Suppressor macrophage (primary cell): ENCODE results near the gene NIPA2.

Experiments used
- DNase-seq, 4 experiments: peaks; one replicate each; pipeline ENCODE4 v3.0.0-alpha.2; 2020 to 2022

NIPA2 gene

DNA sequence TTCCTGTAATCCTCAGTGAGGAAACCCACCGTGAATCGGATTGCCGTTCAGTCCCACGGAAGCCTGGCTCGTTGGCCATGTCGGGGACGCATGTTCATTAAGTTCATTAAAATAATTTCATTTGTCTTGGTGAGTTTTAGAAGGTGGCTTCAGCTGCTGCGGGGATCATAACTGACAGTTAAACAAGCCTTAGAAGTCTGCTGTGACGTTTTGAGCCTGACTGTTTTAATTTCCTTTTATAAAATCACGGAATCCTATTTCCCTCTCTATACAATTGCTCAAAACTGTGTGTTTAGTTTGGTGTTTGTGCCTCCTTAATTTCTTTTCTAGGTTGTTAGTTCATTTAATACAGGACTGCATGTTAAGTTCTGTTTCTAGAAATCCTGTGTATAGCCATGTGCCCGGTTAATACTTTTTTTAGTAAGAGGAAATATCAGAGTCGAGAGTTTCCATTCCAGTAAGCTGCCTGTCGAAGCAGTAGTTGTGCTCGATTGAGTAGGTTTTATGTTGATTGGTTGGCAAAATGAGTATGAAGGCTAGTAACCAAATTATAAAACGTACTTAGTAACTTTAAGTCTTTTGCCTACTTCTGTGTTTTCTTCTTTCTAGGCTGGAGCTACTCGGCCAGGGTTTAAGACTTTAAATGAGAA, 705 bp downstream of the NIPA2 start:
- peak; percentile 9 to 56 (median 32) for DNase-seq

DNA sequence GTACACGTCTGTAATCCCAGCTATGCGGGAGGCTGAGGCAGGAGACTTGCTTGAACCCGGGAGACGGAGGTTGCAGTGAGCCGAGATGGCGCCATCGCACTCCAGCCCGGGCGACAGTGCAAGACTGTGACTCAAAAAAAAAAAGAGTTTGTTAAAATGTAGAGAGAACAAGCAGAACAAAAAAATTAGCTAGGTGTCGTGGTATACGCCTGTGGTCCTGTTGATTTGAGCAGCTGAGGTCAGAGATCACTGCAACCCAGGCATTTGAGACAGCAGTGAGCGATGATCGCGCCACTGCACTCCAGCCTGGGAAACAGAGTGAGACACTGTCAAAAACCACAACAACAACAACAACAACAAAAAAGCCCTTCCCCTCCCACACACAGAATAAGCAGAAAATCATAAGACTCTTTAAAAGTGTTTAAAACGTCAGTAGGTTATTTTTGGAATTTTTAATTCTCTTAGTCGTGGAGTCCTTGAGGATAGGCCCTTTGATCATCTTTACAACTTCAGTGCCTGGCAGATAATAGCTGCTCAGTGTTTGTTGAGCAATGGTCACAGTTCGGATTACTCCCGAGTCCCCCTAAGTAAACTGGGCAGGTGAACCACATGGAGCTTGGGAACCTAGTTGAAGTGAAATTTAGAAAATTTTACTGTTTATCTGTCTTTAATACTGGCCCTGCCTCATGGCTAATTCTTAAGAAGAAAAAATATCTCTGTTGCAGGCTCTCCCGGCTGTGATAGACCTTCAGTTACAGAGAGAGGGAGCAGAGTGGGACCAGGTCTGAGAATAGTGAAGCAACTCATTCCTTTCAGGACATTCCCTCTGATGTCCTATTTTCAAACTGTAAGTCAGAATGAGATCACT, 6.2 kb downstream of the NIPA2 start:
- no peak for DNase-seq

DNA sequence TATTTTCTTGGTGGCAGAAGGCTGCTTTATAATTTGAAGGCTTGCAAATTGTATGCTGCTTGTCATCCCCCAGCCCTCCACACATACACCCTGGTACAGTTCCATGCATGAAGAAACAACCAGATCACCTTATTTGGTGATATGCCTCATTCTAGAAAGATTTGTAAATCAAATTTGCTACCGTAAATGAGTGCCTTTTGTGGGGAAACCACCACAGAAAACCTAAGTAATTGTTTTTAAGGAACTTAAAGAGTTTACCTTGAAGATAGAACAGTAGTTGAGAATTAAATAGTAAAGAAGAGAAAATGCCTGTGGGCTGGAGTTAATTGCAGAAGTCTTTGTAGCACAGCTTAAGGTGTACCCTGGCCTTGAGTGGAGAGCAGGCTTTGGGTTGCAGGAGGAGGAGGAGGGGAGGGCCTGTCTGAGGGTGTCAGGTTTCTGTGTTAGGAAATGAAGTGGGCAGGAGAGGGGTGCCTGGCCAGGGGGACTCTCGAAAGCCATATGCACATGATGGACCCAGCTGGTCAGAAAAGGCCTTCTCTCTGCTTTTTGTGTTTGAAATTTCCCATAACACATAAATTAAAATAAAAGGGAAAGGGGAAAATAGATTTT, 6.9 kb downstream of the NIPA2 start:
- DNase-seq = no peak

DNA sequence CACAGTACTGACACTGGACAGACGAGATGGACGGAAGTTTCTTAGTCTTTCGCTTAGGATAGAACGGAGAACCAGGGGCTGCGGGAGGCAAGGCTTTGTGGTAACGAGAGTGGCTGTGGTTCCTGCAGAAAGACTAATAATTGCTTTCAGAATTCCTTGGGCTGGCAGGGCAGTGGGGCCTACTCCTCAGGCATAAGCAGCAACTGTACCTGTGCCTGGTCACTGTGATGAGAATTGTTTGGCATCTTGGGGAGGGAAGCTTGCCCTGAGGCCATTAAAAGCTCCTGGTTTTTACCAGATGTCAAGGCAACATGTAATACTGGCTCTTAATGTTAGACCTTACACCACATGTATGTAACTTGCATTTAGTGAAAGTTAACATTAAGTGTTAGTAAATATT, 7.6 kb downstream of the NIPA2 start:
- no peak for DNase-seq

DNA sequence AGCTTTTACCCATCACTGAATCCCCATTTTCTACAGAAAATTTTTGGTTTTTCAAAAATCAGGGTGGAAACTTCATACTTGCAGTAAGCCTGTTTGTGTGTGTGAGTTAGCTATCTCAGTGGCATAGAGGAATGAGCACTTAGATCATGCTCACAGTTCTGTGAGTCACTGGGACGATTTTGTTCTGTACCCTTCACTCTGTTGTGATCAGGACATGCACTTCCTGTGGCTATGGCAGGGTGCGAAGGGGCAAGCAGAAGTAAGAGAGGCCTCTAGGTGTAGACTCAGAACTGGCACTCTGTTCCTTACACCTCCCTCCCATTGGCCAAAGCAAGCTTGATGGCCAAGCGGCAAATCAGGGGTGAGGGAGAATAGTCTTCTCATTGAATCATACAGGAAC, 11.6 kb downstream of the NIPA2 start:
- DNase-seq = peak; percentile 51 to 64 (median 58)

DNA sequence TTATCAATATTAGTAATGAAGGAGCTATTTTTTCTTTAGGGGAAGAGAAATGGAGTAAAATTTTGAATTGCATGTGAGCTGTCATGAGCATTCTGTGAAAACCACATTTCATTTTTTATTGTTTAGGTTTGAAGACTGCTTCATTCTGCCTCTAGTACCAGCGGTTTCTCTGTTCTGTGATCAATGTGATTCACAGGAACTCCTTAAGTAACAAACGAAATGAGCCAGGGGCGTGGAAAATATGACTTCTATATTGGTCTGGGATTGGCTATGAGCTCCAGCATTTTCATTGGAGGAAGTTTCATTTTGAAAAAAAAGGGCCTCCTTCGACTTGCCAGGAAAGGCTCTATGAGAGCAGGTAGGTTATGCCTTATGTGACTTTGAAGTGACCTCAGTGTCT, 13.0 kb downstream of the NIPA2 start:
- no peak for DNase-seq

DNA sequence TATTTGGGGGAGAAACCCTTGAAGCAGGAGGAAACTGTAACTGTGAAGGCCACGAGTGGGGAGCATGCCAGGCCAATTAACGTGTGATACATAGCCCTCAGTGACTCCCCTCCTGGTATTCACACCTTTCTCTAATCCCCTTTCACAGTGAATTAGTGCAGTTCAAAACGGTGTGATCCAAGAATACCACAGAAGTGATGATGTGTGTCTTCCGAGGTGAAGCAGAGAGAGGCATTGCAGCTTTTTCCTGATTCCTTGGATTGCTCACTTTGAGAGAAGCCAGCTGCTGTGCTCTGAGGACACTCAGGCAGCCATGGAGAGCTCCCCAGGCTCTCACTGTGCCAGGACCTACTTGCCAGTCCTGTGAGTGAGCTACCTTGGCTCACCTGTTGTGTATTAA, 17.3 kb downstream of the NIPA2 start:
- DNase-seq = no peak

DNA sequence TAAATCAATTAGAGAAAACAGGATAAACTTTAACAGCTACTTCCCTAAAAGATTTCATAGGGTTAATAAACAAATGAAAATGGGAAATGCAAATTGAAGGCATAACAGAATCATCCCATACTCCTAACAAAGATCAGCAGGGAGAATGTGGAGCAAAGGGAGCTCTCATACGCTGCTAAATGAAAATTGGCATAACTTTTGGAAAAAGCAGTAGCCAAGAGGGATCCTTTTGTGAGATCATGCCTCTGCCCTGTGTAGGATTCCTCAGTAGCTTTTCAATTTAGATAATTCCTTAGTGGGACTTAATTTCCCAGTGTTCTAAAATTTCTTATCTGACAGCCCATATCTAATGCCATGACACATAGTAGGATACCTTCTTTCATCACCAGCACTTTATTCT, 18.2 kb downstream of the NIPA2 start:
- no peak for DNase-seq

DNA sequence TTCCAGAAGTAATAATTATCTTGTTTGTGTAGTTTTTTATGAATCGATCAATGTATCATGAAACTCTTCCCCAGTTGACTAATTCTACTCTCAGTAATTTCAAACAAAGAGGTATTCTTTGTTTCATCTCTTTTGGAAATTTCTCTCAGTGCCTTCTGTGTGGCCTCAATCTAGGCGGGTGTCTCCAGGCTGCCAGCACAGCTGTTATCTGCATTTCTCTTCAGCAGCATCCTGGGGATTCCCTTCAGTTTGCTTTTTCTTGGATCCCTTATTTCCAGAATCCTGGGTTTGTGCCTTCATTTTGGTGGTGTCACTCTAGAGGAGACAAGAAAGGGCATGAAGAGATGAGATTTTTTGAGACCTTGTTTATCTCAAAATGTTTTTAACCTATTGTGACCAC, 22.7 kb downstream of the NIPA2 start:
- no peak for DNase-seq

DNA sequence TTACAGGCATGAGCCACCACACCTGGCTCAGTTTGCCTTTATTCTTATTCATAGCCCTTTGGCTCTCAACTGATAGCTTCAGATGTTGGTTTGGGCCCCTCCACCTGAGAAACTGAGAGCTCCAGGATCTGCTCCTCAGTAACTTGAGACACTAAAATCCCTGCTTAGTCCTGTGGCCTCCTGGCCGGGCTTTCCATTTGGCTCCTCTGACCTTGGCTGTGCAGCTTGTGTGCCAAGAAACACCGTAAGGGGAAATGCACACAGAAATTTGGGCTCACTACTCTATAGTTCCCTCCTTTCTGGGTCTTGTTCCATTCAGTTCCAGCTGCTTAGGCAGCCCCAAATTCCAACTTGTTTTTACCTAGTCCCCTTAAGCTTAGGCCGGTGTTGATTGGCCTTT, 24.9 kb downstream of the NIPA2 start:
- DNase-seq = no peak

DNA sequence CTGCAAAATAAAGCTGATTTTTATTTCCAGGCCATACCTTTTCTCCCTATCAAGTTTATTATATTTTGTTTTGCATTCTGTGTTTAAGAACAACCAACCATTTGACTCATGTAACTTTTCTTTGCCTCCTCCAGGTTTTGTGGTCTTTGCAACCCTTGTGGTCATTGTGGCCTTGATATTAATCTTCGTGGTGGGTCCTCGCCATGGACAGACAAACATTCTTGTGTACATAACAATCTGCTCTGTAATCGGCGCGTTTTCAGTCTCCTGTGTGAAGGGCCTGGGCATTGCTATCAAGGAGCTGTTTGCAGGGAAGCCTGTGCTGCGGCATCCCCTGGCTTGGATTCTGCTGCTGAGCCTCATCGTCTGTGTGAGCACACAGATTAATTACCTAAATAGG, 27.6 kb downstream of the NIPA2 start:
- DNase-seq = no peak

DNA sequence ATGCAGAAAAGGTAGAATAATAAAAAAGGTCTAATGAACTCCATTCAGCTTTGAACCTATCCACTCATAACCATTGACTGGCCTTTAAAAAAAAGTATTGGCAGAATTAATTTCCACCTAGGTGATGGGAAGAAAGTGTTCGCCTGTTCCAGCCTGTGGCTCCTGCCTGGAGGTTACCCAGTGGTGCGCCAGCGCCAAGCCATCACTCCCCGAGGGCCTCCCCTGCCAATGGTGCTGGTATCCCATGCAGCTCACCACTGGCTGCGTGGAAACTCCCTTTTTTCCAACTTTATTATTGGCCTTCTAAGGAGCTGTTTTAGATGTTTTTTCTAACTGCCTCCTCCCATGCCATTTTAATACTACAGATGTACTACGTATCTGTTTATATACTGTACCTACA, 29.4 kb downstream of the NIPA2 start:
- no peak for DNase-seq

DNA sequence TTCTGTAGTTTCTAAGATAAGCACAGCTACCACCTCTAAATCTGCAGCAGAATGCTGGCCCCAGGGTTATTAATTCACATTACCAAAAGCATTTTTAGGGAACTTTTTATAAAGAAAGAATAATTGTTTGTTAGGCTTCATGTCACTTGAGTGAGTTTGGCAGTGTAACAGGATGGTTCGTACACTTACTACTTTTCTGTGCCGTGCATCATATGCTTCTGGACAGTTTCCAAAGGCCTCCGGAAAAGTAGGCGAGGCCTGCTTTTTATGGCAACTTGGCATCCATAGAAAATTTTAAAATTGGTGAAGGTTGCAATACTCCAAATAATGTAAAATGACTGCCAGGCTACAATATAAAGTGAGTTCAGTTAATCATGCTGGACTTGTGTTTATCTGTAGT, 30.0 kb downstream of the NIPA2 start:
- no peak for DNase-seq

DNA sequence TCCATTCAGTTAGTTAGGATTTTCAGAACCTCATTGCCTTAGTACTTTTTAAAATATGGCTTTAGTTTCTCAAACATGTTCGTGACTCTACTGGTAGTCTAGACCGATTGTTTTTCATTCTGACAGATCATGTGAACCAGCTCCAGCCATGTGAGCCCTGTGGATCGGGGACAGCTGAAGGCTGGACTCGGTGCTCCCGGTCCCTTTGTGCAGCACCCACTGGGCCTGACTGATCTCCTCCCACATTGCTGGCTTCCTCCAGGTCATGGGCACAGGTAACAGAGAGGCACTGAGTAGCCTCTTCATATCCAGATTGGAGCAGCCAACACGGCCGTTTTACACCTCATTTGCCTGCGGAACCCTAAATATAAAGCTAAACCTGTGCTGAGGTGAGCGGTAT, 30.5 kb downstream of the NIPA2 start:
- no peak for DNase-seq

DNA sequence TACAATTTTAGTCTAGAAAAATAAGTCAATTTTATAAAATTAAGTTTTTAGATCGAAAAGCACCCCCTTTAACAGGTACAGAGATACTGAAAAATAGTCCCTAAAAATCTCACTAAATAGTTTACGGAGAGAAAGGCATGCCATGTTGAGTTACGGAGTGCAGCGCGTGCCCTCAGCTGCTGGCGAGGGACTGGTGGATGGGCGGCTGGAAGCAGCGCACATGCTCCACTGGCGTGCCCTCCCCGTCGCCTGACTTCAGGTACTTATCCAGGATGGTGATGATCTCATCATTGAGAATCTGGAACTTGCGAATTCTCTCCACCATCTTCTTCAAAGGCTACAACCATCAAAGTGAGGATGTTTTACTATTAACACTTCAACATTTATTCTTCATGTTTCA, 31.4 kb downstream of the NIPA2 start:
- DNase-seq = no peak

DNA sequence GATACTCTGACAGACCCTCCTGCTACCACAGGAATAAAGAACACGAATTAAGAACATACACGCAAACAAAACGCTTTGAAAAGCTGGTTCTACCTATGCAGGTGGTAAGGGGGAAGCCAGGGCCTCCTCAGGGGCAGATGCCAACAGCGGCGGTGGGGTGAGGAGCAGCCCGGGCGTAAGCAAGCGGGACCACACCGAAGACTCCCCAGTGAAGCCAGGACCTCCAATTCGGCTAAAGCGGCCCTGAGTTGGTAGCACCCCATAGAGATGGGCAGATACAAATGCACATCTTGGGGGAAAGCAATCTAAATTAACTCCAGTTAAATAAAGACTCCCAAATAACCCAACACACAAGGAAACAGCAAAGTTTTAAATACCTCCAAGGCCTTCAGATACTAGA, 32.4 kb downstream of the NIPA2 start:
- no peak for DNase-seq

DNA sequence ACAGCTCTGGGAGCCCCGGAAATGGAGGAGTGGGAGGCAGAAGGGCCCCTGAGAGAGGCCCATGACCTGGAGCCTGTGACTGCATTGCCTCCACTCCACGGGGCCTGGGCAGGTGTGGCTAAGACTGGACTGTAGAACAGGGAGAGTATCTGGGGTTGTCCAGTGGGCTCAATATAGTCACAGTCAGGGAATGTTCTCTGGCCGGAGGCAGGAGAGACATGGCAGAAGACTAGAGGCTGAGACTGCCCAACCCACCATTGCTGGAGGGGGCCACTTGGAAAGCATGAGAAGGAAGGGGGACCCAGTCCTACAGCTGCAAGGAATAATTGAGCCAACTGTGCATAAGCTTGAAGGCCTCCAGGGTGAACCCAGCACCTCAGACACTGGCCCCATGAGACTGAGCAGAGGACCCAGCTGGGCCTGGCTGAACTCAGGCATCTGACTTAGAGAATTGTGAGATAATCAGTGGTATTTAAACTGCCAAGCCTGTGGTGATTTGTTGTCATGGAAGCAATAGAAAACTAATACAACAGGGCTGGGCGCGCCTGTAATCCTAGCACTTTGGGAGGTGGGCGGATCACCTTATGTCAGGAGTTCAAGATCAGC, 33.1 kb downstream of the NIPA2 start:
- DNase-seq = no peak

DNA sequence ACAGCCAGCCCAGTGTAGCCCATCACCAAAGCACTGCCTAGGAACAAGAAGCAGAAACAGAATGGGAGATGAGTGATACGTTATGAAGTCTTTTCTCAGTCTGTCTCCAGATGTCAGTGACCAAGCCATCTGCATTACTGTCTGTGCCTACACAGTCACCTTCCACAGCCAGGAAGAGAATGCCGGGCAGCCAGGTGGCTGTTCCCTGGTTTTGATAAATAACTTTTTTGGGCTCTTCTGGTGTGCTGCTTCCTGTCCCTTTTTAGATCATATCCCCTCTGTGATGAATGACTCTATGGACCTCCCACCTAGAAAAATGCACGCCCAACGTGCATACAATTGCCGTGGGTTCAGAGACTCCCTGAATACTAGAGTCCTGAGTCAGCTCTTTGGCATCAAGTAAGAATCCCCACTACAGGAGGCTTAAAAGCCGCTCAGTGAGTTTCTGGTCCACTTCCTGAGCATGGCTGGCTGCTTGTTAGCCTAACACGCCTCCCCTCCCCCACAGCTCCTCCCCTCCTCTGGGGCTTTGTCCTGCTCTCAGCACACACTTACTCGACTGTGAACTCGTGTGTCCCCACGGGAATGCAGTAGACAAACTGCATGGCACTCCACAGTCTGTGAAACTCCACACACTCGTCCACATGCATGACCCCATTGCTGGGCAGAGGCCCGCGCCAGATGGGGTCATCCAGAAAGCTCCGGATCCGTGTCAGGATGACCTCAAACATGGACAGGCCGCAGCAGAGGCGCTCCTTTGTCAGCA, 34.7 kb downstream of the NIPA2 start:
- no peak for DNase-seq

DNA sequence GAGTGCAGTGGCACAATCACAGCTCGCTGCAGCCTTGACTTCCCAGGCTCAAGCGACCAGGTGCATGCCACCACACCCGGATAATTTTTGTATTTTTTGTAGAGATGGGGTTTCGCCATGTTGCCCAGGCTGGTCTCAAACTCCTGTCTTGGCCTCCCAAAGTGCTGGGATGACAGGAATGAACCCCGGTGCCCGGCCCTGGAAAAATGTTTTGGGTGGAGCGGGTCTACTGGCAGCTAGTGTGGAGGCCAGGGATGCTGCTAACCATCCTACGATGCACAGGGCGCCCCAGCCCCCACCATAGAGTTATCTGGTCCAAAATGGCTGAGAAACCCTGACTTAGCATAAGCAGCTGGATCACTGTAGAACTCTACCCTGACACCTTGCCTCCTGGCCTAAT, 35.4 kb downstream of the NIPA2 start:
- no peak for DNase-seq

DNA sequence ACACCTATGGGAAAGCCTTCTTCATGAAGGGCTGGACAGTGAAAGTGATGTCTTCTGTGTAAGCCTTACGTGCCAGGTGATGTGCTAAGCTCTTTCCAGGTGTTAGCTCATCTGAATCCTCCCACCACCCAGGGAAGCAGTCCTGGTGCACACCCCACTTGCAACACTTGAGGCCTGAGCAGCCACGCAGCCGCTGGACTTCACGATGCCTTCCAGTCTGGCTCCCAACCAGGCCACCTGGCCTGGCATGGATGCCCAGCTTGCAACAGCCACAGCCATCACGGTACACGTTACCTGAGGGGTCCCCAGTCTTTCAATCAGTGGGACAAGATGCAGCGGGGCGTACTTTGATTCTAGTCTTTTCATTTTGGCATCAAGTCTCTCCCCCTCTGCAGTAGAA, 35.8 kb downstream of the NIPA2 start:
- no peak for DNase-seq

DNA sequence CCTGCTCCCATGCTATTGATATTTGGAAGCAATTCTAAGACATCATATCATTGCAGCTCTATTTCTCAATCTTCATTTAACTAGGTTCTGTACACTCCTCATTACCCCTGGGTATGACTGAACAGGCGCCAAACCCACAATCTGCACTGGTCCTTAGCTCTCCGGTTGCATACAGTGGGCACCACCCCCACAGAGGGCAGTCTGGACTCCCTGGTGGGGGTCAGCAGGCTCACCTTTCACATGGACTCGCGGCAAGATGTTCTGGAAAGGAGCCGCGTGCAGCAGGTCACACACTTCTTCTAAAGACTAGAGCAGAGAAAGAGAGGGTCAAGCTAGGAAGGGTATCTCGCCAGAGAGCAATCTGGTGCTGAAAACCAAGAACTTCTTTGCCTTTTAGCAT, 36.5 kb downstream of the NIPA2 start:
- no peak for DNase-seq

DNA sequence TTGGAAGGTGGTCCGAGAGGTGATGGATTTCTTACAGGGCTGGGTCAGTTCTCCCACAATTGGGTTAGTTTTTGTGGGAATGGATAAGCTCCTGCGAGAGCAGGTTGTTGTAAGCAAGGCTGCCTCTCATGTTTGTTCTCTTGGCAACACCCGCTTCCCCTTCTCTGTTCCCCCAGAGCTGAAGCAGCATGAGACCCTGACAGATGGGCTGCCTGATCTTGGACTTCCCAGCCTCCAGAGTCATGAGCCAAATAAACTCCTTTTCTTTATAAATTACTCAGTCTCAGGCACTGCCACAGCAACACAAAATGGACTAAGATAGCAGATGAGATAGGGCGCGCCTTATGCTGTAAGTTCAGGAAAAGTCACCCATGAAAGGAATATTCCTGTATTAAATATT, 38.7 kb downstream of the NIPA2 start:
- no peak for DNase-seq

DNA sequence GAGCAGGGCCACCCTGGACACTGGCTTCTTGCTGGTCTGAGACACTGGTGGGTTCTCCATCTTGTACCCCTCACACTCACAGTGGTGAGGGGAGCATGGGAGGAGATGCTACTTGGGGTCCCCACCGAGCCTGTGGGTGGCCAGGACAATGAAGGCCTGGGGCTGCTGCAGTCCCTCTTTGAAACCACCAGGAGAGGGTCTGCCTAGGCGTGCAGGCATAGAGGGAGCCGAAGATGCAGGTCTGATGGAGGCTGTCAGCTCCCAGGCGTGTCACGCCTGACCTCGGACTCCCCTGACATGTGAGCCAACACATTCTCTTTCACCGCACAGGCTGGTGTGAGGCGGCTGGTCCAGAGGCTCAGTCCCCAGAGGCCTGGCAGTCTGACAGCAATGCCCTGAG, 39.1 kb downstream of the NIPA2 start:
- no peak for DNase-seq
